ENCODE results near the gene AMT. TPM values are rescaled to one million over a fixed set of nuclear protein-coding genes. Genes with fewer than 3 reads are reported as not detected.
A peak's percentile ranks its signal among the peaks of the same experiment; 100 is the strongest.

Gene AMT
- total and polyA plus RNA-seq, 2 of the 13 experiments (the other 11 are each of a cell fraction or from before 2014, with no cell fraction given), result 35.3 to 59.0 TPM

DNA sequence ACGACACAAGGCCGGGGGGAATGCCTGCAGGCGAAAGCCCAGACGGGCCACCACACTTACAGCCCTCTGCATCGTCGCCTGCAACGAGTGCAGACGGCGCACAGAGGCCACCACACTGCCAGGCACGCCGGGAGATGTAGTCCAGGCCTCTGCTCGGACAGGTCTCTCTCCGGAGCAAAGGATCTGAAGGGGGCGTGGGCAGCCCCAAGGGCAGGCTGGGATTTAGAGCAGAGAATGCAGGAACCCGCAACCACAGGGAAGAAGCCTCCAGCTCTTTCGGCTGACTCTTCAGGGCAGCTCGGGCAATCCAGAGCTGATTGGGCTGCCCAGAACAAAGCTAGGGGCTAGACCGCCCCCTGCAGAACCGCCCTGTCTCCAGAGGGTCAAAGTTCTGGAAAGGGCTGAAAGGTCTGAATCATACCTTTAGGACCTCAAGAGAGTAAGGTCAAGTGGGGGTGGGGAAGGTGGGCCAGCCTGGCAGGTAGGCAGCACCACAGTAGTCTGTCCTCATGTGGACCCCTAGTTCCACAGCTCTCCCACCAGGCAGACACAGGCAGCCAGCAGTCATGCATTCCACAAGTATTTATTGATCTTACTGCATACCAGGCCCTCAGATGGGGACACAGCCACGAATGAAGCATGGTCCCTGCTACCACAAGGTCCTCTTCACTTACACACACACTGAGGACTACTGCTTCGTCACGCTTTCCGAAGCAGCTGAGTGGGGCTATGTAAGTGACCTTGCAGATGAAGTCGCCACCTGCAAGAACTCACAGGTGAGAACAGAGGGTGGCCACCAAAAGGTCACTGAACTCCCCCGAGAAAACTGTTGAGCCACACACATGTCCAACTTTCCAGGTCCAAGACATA lies at the start of gene AMT (continued):
- TF ChIP-seq, protein P1, sequence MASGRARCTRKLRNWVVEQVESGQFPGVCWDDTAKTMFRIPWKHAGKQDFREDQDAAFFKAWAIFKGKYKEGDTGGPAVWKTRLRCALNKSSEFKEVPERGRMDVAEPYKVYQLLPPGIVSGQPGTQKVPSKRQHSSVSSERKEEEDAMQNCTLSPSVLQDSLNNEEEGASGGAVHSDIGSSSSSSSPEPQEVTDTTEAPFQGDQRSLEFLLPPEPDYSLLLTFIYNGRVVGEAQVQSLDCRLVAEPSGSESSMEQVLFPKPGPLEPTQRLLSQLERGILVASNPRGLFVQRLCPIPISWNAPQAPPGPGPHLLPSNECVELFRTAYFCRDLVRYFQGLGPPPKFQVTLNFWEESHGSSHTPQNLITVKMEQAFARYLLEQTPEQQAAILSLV (CRISPR knock-in tag; IDR thresholded peaks at IDR 0.05; ENCODE audit: borderline replicate concordance), result 0 out of 2 replicates have a peak, but pooled peaks have one; percentile 37
- TF ChIP-seq NFYC (CRISPR knock-in tag; IDR thresholded peaks at IDR 0.05) (peak; percentile 22; the same call in 1 of the 2 replicates), IKZF1 (IDR thresholded peaks at IDR 0.05) (no peak), ZNF382 (CRISPR knock-in tag; IDR thresholded peaks at IDR 0.05; ENCODE audit: borderline replicate concordance) (no peak), ZNF12 (CRISPR knock-in tag; IDR thresholded peaks at IDR 0.05) (no peak), HOXA3 (CRISPR knock-in tag; IDR thresholded peaks at IDR 0.05) (peak; percentile 62), SNAPC2 (CRISPR knock-in tag; IDR thresholded peaks at IDR 0.05) (no peak), ELF1 (CRISPR knock-in tag; IDR thresholded peaks at IDR 0.05) (no peak), SALL1 (CRISPR knock-in tag; IDR thresholded peaks at IDR 0.05) (peak; percentile 6; the same call in 1 of the 2 replicates), GTF3A (CRISPR knock-in tag; conservative IDR thresholded peaks at IDR 0.05) (no peak), ZSCAN12 (CRISPR knock-in tag; IDR thresholded peaks at IDR 0.05) (no peak; the same call in 1 of the 2 replicates)
- TF ChIP-seq, protein P2, sequence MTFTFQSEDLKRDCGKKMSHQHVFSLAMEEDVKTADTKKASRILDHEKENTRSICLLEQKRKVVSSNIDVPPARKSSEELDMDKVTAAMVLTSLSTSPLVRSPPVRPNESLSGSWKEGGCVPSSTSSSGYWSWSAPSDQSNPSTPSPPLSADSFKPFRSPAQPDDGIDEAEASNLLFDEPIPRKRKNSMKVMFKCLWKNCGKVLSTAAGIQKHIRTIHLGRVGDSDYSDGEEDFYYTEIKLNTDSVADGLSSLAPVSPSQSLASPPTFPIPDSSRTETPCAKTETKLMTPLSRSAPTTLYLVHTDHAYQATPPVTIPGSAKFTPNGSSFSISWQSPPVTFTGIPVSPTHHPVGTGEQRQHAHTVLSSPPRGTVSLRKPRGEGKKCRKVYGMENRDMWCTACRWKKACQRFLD (CRISPR knock-in tag; IDR thresholded peaks at IDR 0.05; ENCODE audit: borderline replicate concordance), result no peak
- TF ChIP-seq, protein P3, sequence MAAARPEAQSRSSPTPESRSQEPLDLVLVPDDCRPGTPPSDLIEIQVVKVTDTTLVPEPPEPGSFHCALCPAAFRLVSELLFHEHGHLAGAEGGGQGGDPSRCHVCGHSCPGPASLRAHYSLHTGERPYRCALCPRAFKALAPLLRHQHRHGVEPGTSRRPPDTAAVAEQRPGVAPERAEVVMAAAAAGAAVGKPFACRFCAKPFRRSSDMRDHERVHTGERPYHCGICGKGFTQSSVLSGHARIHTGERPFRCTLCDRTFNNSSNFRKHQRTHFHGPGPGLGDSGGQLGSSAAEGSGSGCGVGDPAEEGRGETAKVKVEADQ (CRISPR knock-in tag; IDR thresholded peaks at IDR 0.05; ENCODE audit: borderline replicate concordance), result no peak
- TF ChIP-seq, protein P4, sequence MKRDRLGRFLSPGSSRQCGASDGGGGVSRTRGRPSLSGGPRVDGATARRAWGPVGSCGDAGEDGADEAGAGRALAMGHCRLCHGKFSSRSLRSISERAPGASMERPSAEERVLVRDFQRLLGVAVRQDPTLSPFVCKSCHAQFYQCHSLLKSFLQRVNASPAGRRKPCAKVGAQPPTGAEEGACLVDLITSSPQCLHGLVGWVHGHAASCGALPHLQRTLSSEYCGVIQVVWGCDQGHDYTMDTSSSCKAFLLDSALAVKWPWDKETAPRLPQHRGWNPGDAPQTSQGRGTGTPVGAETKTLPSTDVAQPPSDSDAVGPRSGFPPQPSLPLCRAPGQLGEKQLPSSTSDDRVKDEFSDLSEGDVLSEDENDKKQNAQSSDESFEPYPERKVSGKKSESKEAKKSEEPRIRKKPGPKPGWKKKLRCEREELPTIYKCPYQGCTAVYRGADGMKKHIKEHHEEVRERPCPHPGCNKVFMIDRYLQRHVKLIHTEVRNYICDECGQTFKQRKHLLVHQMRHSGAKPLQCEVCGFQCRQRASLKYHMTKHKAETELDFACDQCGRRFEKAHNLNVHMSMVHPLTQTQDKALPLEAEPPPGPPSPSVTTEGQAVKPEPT (CRISPR knock-in tag; IDR thresholded peaks at IDR 0.05; ENCODE audit: low read depth), result no peak
- TF ChIP-seq, protein P5, sequence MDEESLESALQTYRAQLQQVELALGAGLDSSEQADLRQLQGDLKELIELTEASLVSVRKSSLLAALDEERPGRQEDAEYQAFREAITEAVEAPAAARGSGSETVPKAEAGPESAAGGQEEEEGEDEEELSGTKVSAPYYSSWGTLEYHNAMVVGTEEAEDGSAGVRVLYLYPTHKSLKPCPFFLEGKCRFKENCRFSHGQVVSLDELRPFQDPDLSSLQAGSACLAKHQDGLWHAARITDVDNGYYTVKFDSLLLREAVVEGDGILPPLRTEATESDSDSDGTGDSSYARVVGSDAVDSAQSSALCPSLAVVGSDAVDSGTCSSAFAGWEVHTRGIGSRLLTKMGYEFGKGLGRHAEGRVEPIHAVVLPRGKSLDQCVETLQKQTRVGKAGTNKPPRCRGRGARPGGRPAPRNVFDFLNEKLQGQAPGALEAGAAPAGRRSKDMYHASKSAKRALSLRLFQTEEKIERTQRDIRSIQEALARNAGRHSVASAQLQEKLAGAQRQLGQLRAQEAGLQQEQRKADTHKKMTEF (CRISPR knock-in tag; IDR thresholded peaks at IDR 0.05), result peak; percentile 29
- TF ChIP-seq, protein P6, sequence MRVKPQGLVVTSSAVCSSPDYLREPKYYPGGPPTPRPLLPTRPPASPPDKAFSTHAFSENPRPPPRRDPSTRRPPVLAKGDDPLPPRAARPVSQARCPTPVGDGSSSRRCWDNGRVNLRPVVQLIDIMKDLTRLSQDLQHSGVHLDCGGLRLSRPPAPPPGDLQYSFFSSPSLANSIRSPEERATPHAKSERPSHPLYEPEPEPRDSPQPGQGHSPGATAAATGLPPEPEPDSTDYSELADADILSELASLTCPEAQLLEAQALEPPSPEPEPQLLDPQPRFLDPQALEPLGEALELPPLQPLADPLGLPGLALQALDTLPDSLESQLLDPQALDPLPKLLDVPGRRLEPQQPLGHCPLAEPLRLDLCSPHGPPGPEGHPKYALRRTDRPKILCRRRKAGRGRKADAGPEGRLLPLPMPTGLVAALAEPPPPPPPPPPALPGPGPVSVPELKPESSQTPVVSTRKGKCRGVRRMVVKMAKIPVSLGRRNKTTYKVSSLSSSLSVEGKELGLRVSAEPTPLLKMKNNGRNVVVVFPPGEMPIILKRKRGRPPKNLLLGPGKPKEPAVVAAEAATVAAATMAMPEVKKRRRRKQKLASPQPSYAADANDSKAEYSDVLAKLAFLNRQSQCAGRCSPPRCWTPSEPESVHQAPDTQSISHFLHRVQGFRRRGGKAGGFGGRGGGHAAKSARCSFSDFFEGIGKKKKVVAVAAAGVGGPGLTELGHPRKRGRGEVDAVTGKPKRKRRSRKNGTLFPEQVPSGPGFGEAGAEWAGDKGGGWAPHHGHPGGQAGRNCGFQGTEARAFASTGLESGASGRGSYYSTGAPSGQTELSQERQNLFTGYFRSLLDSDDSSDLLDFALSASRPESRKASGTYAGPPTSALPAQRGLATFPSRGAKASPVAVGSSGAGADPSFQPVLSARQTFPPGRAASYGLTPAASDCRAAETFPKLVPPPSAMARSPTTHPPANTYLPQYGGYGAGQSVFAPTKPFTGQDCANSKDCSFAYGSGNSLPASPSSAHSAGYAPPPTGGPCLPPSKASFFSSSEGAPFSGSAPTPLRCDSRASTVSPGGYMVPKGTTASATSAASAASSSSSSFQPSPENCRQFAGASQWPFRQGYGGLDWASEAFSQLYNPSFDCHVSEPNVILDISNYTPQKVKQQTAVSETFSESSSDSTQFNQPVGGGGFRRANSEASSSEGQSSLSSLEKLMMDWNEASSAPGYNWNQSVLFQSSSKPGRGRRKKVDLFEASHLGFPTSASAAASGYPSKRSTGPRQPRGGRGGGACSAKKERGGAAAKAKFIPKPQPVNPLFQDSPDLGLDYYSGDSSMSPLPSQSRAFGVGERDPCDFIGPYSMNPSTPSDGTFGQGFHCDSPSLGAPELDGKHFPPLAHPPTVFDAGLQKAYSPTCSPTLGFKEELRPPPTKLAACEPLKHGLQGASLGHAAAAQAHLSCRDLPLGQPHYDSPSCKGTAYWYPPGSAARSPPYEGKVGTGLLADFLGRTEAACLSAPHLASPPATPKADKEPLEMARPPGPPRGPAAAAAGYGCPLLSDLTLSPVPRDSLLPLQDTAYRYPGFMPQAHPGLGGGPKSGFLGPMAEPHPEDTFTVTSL (CRISPR knock-in tag; IDR thresholded peaks at IDR 0.05; ENCODE audit: borderline replicate concordance), result no peak; the same call in 1 of the 2 replicates

Data from HepG2 (cell line).